Measurements from ENCODE around the gene HMCN2.

DNA sequence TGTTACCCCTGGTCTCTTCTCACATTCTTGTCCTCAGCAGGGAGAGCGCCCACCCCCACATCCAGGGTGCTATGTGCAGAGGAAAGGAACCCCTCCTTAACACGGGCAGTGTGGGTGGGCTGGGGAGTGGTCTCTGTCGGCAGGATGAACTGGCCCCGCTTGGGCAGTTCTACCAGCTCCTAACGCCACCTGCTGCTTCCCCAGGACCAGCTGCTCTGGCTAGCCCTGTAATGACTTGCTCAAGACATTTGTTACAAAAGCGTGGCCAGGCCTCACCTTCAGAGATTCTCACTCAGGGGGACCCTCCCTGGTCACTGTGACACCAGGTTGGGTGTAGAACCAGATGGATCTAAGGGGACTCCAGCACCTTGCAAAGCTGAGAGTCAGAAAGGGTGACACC is 82.4 kb downstream of the HMCN2 start:
- TF ChIP-seq, protein P1, sequence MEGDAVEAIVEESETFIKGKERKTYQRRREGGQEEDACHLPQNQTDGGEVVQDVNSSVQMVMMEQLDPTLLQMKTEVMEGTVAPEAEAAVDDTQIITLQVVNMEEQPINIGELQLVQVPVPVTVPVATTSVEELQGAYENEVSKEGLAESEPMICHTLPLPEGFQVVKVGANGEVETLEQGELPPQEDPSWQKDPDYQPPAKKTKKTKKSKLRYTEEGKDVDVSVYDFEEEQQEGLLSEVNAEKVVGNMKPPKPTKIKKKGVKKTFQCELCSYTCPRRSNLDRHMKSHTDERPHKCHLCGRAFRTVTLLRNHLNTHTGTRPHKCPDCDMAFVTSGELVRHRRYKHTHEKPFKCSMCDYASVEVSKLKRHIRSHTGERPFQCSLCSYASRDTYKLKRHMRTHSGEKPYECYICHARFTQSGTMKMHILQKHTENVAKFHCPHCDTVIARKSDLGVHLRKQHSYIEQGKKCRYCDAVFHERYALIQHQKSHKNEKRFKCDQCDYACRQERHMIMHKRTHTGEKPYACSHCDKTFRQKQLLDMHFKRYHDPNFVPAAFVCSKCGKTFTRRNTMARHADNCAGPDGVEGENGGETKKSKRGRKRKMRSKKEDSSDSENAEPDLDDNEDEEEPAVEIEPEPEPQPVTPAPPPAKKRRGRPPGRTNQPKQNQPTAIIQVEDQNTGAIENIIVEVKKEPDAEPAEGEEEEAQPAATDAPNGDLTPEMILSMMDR (IDR thresholded peaks at IDR 0.05): no peak
- TF ChIP-seq POLR2A (IDR thresholded peaks at IDR 0.05) (no peak), EP300 (IDR thresholded peaks at IDR 0.05) (no peak)

Data from ovary (tissue), 3 donors.